Panc1 (cell line): Measurements from ENCODE around the gene NDOR1.

Experiments used
- POLR2AphosphoS5 ChIP-seq: IDR thresholded peaks from 2 replicates; pipeline ENCODE4 v1.6.1; 2012; ENCODE audit warnings: mild to moderate bottlenecking, low read depth, low read length, moderate library complexity
- REST ChIP-seq, 2 experiments: IDR thresholded peaks; 2 replicates each; pipeline ENCODE4 v1.6.1; 2011 to 2012; ENCODE audit warnings: low read depth in 2 of 2, control low read depth in 1 of 2, low read length in 1 of 2, mild to moderate bottlenecking in 1 of 2, moderate library complexity in 1 of 2; ENCODE audit not compliant: insufficient read depth in 1 of 2
- TCF7L2 ChIP-seq: IDR thresholded peaks from 2 replicates; pipeline ENCODE4 v1.6.1; 2011; ENCODE audit warnings: mild to moderate bottlenecking, low read depth, low read length, inconsistent platforms
- TF ChIP-seq, protein P1 (sequence below): fragments of 450-650 bp; IDR thresholded peaks from 2 replicates; pipeline ENCODE4 v1.5.1; 2017; ENCODE audit warnings: mild to moderate bottlenecking

- TF ChIP-seq, protein P1, sequence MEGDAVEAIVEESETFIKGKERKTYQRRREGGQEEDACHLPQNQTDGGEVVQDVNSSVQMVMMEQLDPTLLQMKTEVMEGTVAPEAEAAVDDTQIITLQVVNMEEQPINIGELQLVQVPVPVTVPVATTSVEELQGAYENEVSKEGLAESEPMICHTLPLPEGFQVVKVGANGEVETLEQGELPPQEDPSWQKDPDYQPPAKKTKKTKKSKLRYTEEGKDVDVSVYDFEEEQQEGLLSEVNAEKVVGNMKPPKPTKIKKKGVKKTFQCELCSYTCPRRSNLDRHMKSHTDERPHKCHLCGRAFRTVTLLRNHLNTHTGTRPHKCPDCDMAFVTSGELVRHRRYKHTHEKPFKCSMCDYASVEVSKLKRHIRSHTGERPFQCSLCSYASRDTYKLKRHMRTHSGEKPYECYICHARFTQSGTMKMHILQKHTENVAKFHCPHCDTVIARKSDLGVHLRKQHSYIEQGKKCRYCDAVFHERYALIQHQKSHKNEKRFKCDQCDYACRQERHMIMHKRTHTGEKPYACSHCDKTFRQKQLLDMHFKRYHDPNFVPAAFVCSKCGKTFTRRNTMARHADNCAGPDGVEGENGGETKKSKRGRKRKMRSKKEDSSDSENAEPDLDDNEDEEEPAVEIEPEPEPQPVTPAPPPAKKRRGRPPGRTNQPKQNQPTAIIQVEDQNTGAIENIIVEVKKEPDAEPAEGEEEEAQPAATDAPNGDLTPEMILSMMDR: peak; percentile 69
- TF ChIP-seq POLR2AphosphoS5: no peak
- TF ChIP-seq REST (IDR thresholded peaks at IDR 0.05; ENCODE audit: insufficient read depth in 1 of 2, low read depth in 2 of 2, low read length in 1 of 2): no peak
- no peak for TF ChIP-seq TCF7L2
These were observed 7.9 kb downstream of the NDOR1 start for GRCh38 chr9:137213160-137214060.
